Hematopoietic multipotent progenitor cell treated with erythropoietin and hydrocortisone succinate and interleukin-3 and kit ligand, for 4 days (in vitro differentiated cells): ENCODE data around the gene C14orf93.
A peak's percentile ranks its signal among the peaks of the same experiment; 100 is the strongest.

ENCODE experiments used
- DNase-seq: peaks from one replicate; pipeline ENCODE4 v3.0.0-alpha.2; 2015

C14orf93 gene

GRCh38 chr14:23009939-23010726 is at the start of gene C14orf93:
C14orf93 (minus strand) TSS chr14:23010143; CDS start chr14:22999023, 11,120 bp downstream.
- DNase-seq: peak; percentile 92

- DNase-seq: no peak
Measured at GRCh38 chr14:23058654-23059504, 48.9 kb upstream of the C14orf93 start.

- peak; percentile 92 for DNase-seq
Measured at GRCh38 chr14:23057757-23058653, 48.1 kb upstream of the C14orf93 start.

- peak; percentile 91 for DNase-seq
Measured at GRCh38 chr14:23056956-23057756, 47.2 kb upstream of the C14orf93 start, which contains the start of gene CDH24. CDH24 (minus strand) TSS chr14:23057520; CDS start chr14:23055733, 1,787 bp downstream.

- DNase-seq: peak; percentile 90
Measured at GRCh38 chr14:23056145-23056955, 46.4 kb upstream of the C14orf93 start.

GRCh38 chr14:23055621-23056144 is 45.7 kb upstream of the C14orf93 start:
- no peak for DNase-seq

- no peak for DNase-seq
Measured at GRCh38 chr14:23055147-23055550, 45.2 kb upstream of the C14orf93 start.

GRCh38 chr14:23054000-23054811 is 44.3 kb upstream of the C14orf93 start:
- peak; percentile 57 for DNase-seq

- no peak for DNase-seq
Measured at GRCh38 chr14:23053426-23053825, 43.5 kb upstream of the C14orf93 start.

- DNase-seq: no peak
Measured at GRCh38 chr14:23052671-23053070, 42.7 kb upstream of the C14orf93 start.

GRCh38 chr14:23052182-23052623 is 42.3 kb upstream of the C14orf93 start:
- DNase-seq: no peak

- DNase-seq: no peak
Measured at GRCh38 chr14:23051141-23052057, 41.5 kb upstream of the C14orf93 start.

- no peak for DNase-seq
Measured at GRCh38 chr14:23049011-23049410, 39.1 kb upstream of the C14orf93 start.

GRCh38 chr14:23047751-23048693 is 38.1 kb upstream of the C14orf93 start:
- DNase-seq: no peak

- no peak for DNase-seq
Measured at GRCh38 chr14:23047034-23047634, 37.2 kb upstream of the C14orf93 start.

- DNase-seq: no peak
Measured at GRCh38 chr14:23045419-23046357, 35.7 kb upstream of the C14orf93 start.
